Cardiac fibroblast (primary cell): ENCODE results near the gene CDH23.

Source experiments
- DNase-seq, 2 donors: peaks; one replicate each; pipeline versions ENCODE4 v3.0.0 to v3.0.0-alpha.2; 2010; ENCODE audit warnings: low read depth in 2 of 2
- H3K4me3 ChIP-seq, 2 donors: replicated peaks in 1 of 2; 1 replicate in 1 of 2; 2 replicates in 1 of 2; pipeline ENCODE4 v1.5.1; 2011; ENCODE audit warnings: low read depth in 2 of 2, low read length in 2 of 2, mild to moderate bottlenecking in 2 of 2, moderate library complexity in 1 of 2
- TF ChIP-seq, protein P1 (sequence below): IDR thresholded peaks from one replicate; pipeline ENCODE4 v1.5.1; 2011; ENCODE audit warnings: low read depth, mild to moderate bottlenecking, low read length, inconsistent platforms

Gene CDH23

DNA sequence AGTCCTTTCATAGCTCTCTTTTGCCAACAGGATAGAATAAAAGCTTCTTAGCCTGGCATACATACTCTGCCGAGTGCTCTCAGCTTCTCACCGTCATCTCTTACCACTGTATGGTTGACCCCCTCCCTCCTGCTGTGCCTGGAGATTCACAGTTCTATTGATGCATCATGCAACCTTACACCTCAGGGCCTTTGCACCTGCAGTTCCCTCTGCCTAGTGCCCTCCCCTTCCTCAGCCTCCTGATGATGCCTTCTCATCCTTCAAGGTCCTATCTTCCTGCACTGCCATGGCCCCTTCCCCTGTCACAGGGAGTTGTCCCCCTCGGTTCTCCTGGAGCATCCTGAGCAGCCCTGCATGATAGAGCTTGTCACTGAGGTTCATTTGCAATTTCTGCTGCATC lies 81.5 kb downstream of the CDH23 start:
- TF ChIP-seq, protein P1, sequence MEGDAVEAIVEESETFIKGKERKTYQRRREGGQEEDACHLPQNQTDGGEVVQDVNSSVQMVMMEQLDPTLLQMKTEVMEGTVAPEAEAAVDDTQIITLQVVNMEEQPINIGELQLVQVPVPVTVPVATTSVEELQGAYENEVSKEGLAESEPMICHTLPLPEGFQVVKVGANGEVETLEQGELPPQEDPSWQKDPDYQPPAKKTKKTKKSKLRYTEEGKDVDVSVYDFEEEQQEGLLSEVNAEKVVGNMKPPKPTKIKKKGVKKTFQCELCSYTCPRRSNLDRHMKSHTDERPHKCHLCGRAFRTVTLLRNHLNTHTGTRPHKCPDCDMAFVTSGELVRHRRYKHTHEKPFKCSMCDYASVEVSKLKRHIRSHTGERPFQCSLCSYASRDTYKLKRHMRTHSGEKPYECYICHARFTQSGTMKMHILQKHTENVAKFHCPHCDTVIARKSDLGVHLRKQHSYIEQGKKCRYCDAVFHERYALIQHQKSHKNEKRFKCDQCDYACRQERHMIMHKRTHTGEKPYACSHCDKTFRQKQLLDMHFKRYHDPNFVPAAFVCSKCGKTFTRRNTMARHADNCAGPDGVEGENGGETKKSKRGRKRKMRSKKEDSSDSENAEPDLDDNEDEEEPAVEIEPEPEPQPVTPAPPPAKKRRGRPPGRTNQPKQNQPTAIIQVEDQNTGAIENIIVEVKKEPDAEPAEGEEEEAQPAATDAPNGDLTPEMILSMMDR, result no peak
- DNase-seq, result no peak
- no peak overlapping the region for H3K4me3 ChIP-seq

- DNase-seq, result no peak
- TF ChIP-seq, protein P1, result no peak
- H3K4me3 ChIP-seq, result no peak overlapping the region
Measured at GRCh38 chr10:71478813-71479365, 82.2 kb downstream of the CDH23 start.

- DNase-seq, result no peak
- TF ChIP-seq, protein P1, result no peak
- H3K4me3 ChIP-seq, result no peak overlapping the region
Measured at GRCh38 chr10:71479831-71480230, 83.1 kb downstream of the CDH23 start.

DNA sequence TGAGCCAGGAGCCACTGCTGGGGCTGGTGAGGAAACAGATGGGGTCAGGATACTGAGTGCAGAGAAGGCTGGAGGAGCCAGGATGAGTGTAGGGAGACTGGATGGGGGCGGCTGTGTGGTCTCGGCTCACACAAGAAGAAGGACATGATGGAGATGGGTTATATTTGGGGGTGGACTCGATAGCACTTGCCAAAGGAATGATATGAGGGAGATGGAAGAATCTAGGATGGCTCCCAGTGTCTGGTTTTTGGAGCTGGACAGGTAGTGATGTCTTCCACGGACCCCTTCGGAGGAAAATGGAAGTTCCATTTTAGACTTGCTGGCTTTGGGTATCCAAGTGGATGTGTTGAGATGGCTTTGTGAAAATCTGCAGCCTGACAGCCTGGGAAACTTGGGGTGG lies 83.9 kb downstream of the CDH23 start:
- TF ChIP-seq, protein P1, result no peak
- DNase-seq, result no peak
- H3K4me3 ChIP-seq, result no peak overlapping the region

GRCh38 chr10:71481746-71482410 lies 85.2 kb downstream of the CDH23 start:
- H3K4me3 ChIP-seq, result no peak overlapping the region
- TF ChIP-seq, protein P1, result no peak
- no peak for DNase-seq

- no peak for DNase-seq
- TF ChIP-seq, protein P1, result no peak
- H3K4me3 ChIP-seq, result no peak overlapping the region
Measured at GRCh38 chr10:71482620-71483019, 85.9 kb downstream of the CDH23 start.

DNA sequence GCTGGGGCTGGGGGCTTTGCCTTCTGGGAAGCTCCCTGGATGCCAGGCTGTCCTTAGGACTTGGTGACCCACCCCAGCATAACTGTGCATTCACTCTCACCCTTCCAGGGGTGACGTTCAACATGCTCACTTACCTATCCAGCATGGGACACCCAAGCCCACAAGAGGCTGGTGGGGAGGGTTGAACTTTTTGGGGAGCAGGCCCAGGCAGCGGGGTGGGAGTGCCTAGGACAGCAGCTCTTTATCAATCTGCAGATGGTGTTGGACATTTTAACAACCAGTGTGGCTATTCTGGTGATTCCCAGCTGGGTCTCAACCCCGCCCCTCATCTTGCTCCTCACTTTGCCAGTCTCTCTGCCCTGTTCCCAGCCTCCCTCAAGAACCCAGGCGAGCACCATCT lies 86.4 kb downstream of the CDH23 start:
- TF ChIP-seq, protein P1, result no peak
- no peak for DNase-seq
- no peak overlapping the region for H3K4me3 ChIP-seq
